Uterus (tissue), 4 donors: Measurements from ENCODE around the gene NKX6-1. TPM values are rescaled to one million over a fixed set of nuclear protein-coding genes. Genes with fewer than 3 reads are reported as not detected.

Experiments
- DNase-seq, 2 donors: peaks; one replicate each; pipeline ENCODE4 v3.0.0-alpha.2; 2019 to 2020
- H3K27ac ChIP-seq, 2 donors: fragments of 200-600 bp; sonication (generic); 1 replicate in 1 of 2; 2 replicates in 1 of 2; pipeline ENCODE4 v1.5.1; 2016 to 2018
- H3K27me3 ChIP-seq, 2 donors: fragments of 200-600 bp; sonication (generic); one replicate each; pipeline ENCODE4 v1.5.1; 2018 to 2019; ENCODE audit warnings: control low read depth in 1 of 2
- H3K36me3 ChIP-seq, 2 donors: fragments of 200-600 bp; sonication (generic); one replicate each; pipeline ENCODE4 v1.5.1; 2019; ENCODE audit warnings: control low read depth in 1 of 2
- H3K4me1 ChIP-seq, 2 donors: fragments of 200-600 bp; sonication (generic); one replicate each; pipeline ENCODE4 v1.5.1; 2018 to 2019; ENCODE audit warnings: control low read depth in 1 of 2
- H3K4me3 ChIP-seq, 2 donors: fragments of 200-600 bp; sonication (generic); 1 replicate in 1 of 2; 2 replicates in 1 of 2; pipeline ENCODE4 v1.5.1; 2018 to 2019; ENCODE audit warnings: mild to moderate bottlenecking in 1 of 2
- H3K9me3 ChIP-seq, 2 donors: fragments of 200-600 bp; sonication (generic); one replicate each; pipeline ENCODE4 v1.5.1; 2019; ENCODE audit warnings: control low read depth in 1 of 2
- POLR2A ChIP-seq, 2 donors: fragments of 450-650 bp; IDR thresholded peaks; one replicate each; pipeline ENCODE4 v1.6.1; 2016; ENCODE audit warnings: antibody characterized with exemption in 2 of 2, mild to moderate bottlenecking in 1 of 2, moderate library complexity in 1 of 2
- intact Hi-C: fragments of 100-400 bp; cut with DNase I; formaldehyde crosslinking; loops from one replicate; pipeline ENCODE4 v1.15.1; 2023; ENCODE audit warnings: low total_unique reads
- total RNA-seq, 4 donors: library from RNA; depleted of rRNA in 3 of 4; stranded (reverse); fragments of >200 nt in 3 of 4; gene quantifications; one replicate each; pipeline versions ENCODE4 v1.1.0 to v1.2.4, GENCODE V29; 2014 to 2023
- TF ChIP-seq, protein P1 (sequence below), 4 experiments: fragments of 200-600 bp in 2 of 4; fragments of 450-650 bp in 2 of 4; sonication (generic) in 2 of 4; IDR thresholded peaks; one replicate each; pipeline ENCODE4 v1.5.1; 2016 to 2019; ENCODE audit warnings: antibody characterized with exemption in 4 of 4, mild to moderate bottlenecking in 2 of 4, moderate library complexity in 1 of 4
- donor health status: DM: yes; HTN: yes; CAD: no.

Gene NKX6-1
- total RNA-seq, 4 donors from 2014 or later, result not detected

GRCh38 chr4:84472154-84472553 is 26.9 kb downstream of the NKX6-1 start:
- no peaks in the 10 kb centered on the region for H3K9me3 ChIP-seq
- H3K27ac ChIP-seq, result no peak overlapping the region
- no peak for TF ChIP-seq POLR2A (IDR thresholded peaks at IDR 0.05)
- TF ChIP-seq, protein P1, sequence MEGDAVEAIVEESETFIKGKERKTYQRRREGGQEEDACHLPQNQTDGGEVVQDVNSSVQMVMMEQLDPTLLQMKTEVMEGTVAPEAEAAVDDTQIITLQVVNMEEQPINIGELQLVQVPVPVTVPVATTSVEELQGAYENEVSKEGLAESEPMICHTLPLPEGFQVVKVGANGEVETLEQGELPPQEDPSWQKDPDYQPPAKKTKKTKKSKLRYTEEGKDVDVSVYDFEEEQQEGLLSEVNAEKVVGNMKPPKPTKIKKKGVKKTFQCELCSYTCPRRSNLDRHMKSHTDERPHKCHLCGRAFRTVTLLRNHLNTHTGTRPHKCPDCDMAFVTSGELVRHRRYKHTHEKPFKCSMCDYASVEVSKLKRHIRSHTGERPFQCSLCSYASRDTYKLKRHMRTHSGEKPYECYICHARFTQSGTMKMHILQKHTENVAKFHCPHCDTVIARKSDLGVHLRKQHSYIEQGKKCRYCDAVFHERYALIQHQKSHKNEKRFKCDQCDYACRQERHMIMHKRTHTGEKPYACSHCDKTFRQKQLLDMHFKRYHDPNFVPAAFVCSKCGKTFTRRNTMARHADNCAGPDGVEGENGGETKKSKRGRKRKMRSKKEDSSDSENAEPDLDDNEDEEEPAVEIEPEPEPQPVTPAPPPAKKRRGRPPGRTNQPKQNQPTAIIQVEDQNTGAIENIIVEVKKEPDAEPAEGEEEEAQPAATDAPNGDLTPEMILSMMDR (IDR thresholded peaks at IDR 0.05), result no peak
- no peak for DNase-seq
- no peaks in the 10 kb centered on the region for H3K36me3 ChIP-seq
- no peaks in the 10 kb centered on the region for H3K4me1 ChIP-seq
- H3K27me3 ChIP-seq, result peaks cover 0 to 11% of the 10 kb centered on the region in 2 donors
- intact Hi-C loops, result no loop called here
- no peak overlapping the region for H3K4me3 ChIP-seq

DNA sequence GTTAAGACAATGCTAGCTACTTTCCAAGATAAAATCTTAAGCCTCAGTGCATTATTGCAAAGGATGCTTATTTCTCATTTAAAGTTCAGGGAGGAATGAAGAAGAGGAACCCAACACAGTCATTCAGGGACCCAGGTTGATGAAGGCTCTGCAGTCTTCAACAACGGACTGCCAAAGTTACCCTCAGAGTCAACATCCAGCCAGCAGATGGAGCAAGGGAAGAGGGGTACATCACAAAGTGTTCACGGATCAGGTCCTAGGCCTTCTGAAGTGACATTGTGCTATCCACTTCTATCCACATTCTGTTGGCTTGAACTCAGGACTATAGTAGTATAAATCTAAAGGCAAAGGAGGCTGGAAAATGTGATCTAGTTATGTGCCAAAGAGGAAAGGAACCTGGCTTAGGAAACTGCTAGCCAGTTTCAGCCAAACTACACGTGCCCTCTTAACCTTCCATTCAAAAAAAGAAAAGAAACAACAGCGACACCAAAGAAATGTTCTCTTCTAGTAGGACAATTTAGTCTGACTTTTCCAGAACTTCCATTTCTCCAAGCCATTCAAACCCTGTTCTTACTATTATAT is 28.8 kb downstream of the NKX6-1 start:
- Histone ChIP-seq H3K9me3 (no peaks in the 10 kb centered on the region), H3K27ac (no peak overlapping the region), H3K4me3 (no peak overlapping the region), H3K27me3 (peaks cover 0 to 6% of the 10 kb centered on the region in 2 donors), H3K4me1 (no peaks in the 10 kb centered on the region), H3K36me3 (no peaks in the 10 kb centered on the region)
- intact Hi-C loops, result no loop called here
- no peak for TF ChIP-seq POLR2A (IDR thresholded peaks at IDR 0.05)
- TF ChIP-seq, protein P1 (IDR thresholded peaks at IDR 0.05), result no peak
- no peak for DNase-seq

- intact Hi-C loops, result no loop called here
- DNase-seq, result no peak
- Histone ChIP-seq H3K36me3 (no peaks in the 10 kb centered on the region), H3K9me3 (no peaks in the 10 kb centered on the region), H3K27me3 (peaks cover 0 to 3% of the 10 kb centered on the region in 2 donors), H3K4me1 (no peaks in the 10 kb centered on the region), H3K4me3 (no peak overlapping the region), H3K27ac (no peak overlapping the region)
- TF ChIP-seq, protein P1 (IDR thresholded peaks at IDR 0.05), result no peak
- TF ChIP-seq POLR2A (IDR thresholded peaks at IDR 0.05), result no peak
Observed at GRCh38 chr4:84467601-84468000, 31.5 kb downstream of the NKX6-1 start.

- intact Hi-C loops, result no loop called here
Observed at GRCh38 chr4:84459783-84460182, 39.3 kb downstream of the NKX6-1 start.

DNA sequence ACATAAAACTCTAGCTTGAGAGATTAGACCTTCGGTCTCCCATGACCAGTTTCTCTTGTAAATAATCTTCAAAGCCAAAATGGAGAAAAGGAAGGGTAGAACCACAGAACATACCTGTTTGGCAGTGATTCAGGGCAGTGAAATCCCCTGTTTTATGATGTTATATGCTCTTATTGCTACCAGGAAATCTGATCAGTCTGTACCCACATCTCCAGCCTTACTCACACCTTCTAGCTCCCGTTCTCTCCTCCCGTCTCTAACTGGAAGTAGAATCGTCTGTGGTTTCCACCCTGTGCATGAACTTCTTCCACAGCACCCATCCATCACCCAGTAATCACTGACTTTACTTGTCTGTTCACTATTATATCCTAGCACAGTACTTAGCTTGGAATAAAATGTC is 42.9 kb downstream of the NKX6-1 start:
- TF ChIP-seq, protein P1 (IDR thresholded peaks at IDR 0.05), result no peak
- no peak for TF ChIP-seq POLR2A (IDR thresholded peaks at IDR 0.05)
- no peak overlapping the region for H3K4me3 ChIP-seq
- intact Hi-C loops, result no loop called here
- peaks cover 0 to 4% of the 10 kb centered on the region in 2 donors for H3K36me3 ChIP-seq
- no peak for DNase-seq
- no peaks in the 10 kb centered on the region for H3K4me1 ChIP-seq
- no peaks in the 10 kb centered on the region for H3K27me3 ChIP-seq
- no peak overlapping the region for H3K27ac ChIP-seq
- H3K9me3 ChIP-seq, result no peaks in the 10 kb centered on the region

More at GRCh38 chr4:84459783-84460182, 39.3 kb downstream of the NKX6-1 start:
- no peaks in the 10 kb centered on the region for H3K9me3 ChIP-seq
- H3K27ac ChIP-seq, result no peak overlapping the region
- H3K36me3 ChIP-seq, result no peaks in the 10 kb centered on the region
- no peak for DNase-seq
- H3K27me3 ChIP-seq, result no peaks in the 10 kb centered on the region
- H3K4me1 ChIP-seq, result no peaks in the 10 kb centered on the region
- no peak overlapping the region for H3K4me3 ChIP-seq
- TF ChIP-seq, protein P1 (IDR thresholded peaks at IDR 0.05), result no peak
- TF ChIP-seq POLR2A (IDR thresholded peaks at IDR 0.05), result no peak
